Activated CD4-positive, alpha-beta T cell treated with anti-CD3 and anti-CD28 coated beads for 36 hours (primary cell): Measurements from ENCODE around the gene ALKBH8. TPM values are rescaled to one million over a fixed set of nuclear protein-coding genes. Genes with fewer than 3 reads are reported as not detected.
"Not testable (repeated sequence)": the region's sequence is repeated elsewhere in the genome, so short reads cannot be mapped to it uniquely, and the experiment has no call there.

Source experiments
- ATAC-seq: fragments of 200-7000 bp; cut with Tn5 transposase; one replicate; pipeline ENCODE4 v1.10.0; 2021; ENCODE audit warnings: mild to moderate bottlenecking, moderate library complexity
- CTCF ChIA-PET: fragments of 350-600 bp; sonication (Branson Sonifier 250); formaldehyde crosslinking; loops from one replicate; lab custom pipeline; 2021; ENCODE audit warnings: antibody characterized with exemption; lab: Charles Lee
- POLR2A ChIA-PET: fragments of 350-600 bp; sonication (Branson Sonifier 250); formaldehyde crosslinking; loops from one replicate; lab custom pipeline; 2021; ENCODE audit warnings: antibody characterized with exemption, inconsistent platforms; lab: Charles Lee
- DNase-seq: peaks from one replicate; pipeline ENCODE4 v3.0.0-alpha.2; 2020
- H3K27ac Mint-ChIP-seq: one replicate; pipeline ENCODE4 v1.8.0; 2021; ENCODE audit warnings: mixed read lengths
- H3K27me3 Mint-ChIP-seq: one replicate; pipeline ENCODE4 v1.8.0; 2021; ENCODE audit warnings: mixed read lengths
- H3K36me3 Mint-ChIP-seq: one replicate; pipeline ENCODE4 v1.8.0; 2021; ENCODE audit warnings: low read depth, mixed read lengths
- H3K4me1 Mint-ChIP-seq: one replicate; pipeline ENCODE4 v1.8.0; 2021; ENCODE audit warnings: mixed read lengths
- H3K4me3 Mint-ChIP-seq: one replicate; pipeline ENCODE4 v1.8.0; 2021; ENCODE audit warnings: mild to moderate bottlenecking, moderate library complexity, mixed read lengths
- H3K9me3 Mint-ChIP-seq: one replicate; pipeline ENCODE4 v1.8.0; 2021; ENCODE audit warnings: low read depth, mixed read lengths
- intact Hi-C, 2 experiments: fragments of 100-400 bp; cut with DNase I in 1 of 2; cut with micrococcal nuclease in 1 of 2; formaldehyde crosslinking; loops; one replicate each; pipeline versions ENCODE4 v1.14.2 to v1.15.1; 2022 to 2024; cut with DNase I, micrococcal nuclease
- total RNA-seq, 2 experiments: library from RNA; stranded (reverse); gene quantifications; one replicate each; pipeline ENCODE4 v1.2.3, GENCODE V29; 2021

ALKBH8 gene
- total RNA-seq, 2 experiments from 2014 or later = 11.4 to 12.6 TPM

DNA sequence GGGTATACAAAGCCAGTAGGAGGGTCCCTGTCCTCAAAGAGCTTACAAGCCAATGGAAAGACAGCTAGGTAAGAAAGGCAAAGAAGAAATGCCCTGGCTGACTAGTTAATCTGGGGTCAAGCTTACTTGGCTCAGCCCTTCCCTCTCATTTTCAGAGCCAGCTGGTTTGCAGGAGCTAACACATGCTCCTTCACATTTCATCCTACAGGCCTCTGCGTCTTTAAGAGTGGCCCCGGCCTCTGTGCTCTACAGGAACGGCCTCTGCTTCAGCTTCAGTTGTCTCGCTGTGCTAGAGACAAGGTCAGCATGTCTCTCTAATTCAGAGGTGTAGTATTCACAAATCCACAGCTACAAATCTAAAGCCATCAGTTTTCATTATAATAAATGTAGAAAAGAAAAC, 15.2 kb downstream of the ALKBH8 start:
- Mint-ChIP-seq H3K36me3 (peaks cover 31% of the 10 kb centered on the region), H3K4me3 (no peak overlapping the region), H3K9me3 (no peaks in the 10 kb centered on the region), H3K27me3 (no peaks in the 10 kb centered on the region), H3K4me1 (peaks cover 4% of the 10 kb centered on the region), H3K27ac (no peak overlapping the region)
- ChIA-PET CTCF (interaction anchor here (0.6 to 4.4 kb wide), 7 partner anchors 10 to 247 kb away, joined by 3 to 46 read pairs (median 4); no protein-coding TSS in a partner anchor), POLR2A (no interaction called here)
- intact Hi-C loops = no loop called here
- ATAC-seq = no peak
- DNase-seq = no peak

- H3K4me3 Mint-ChIP-seq = no peak overlapping the region
- ChIA-PET POLR2A (interaction anchor here (0.6 kb wide), 1 partner anchor 247 kb away, joined by 3 read pairs; no protein-coding TSS in a partner anchor), CTCF (interaction anchor here (1.1 to 4.4 kb wide), 12 partner anchors 10 to 248 kb away, joined by 3 to 46 read pairs (median 5); no protein-coding TSS in a partner anchor)
- H3K36me3 Mint-ChIP-seq = peaks cover 31% of the 10 kb centered on the region
- H3K9me3 Mint-ChIP-seq = no peaks in the 10 kb centered on the region
- no peaks in the 10 kb centered on the region for H3K27me3 Mint-ChIP-seq
- DNase-seq (no peak), ATAC-seq (no peak)
- H3K27ac Mint-ChIP-seq = no peak overlapping the region
- H3K4me1 Mint-ChIP-seq = peaks cover 8% of the 10 kb centered on the region
- intact Hi-C loops = loop anchor here (1.0 to 5.0 kb wide), 4 partner anchors 26 to 221 kb away; partner anchors contain the start of gene ELMOD1 (in 1 of the 2)
Observed at GRCh38 chr11:107549954-107550285, 15.6 kb downstream of the ALKBH8 start.

GRCh38 chr11:107549253-107549953, 16.1 kb downstream of the ALKBH8 start:
- Mint-ChIP-seq H3K4me3 (no peak overlapping the region), H3K36me3 (peaks cover 35% of the 10 kb centered on the region), H3K9me3 (no peaks in the 10 kb centered on the region), H3K4me1 (peaks cover 11% of the 10 kb centered on the region), H3K27ac (no peak overlapping the region), H3K27me3 (no peaks in the 10 kb centered on the region)
- CTCF ChIA-PET = interaction anchor here (0.6 to 4.4 kb wide), 22 partner anchors 8 to 248 kb away, joined by 3 to 46 read pairs (median 4); partner anchors contain the start of gene ALKBH8
- ATAC-seq = peak; percentile 65
- DNase-seq = peak; percentile 45
- POLR2A ChIA-PET = interaction anchor here (0.6 kb wide), 1 partner anchor 248 kb away, joined by 3 read pairs; no protein-coding TSS in a partner anchor
- intact Hi-C loops = loop anchor here (1.0 to 5.0 kb wide), 4 partner anchors 27 to 222 kb away; partner anchors contain the start of gene ELMOD1 (in 1 of the 2)

- no peak overlapping the region for H3K4me3 Mint-ChIP-seq
- H3K27me3 Mint-ChIP-seq = no peaks in the 10 kb centered on the region
- intact Hi-C loops = loop anchor here in 1 of 2 experiments (5.0 kb wide), 1 partner anchor 44 kb away; the partner anchor contains the start of gene ELMOD1
- POLR2A ChIA-PET = no interaction called here
- H3K36me3 Mint-ChIP-seq = peaks cover 35% of the 10 kb centered on the region
- H3K9me3 Mint-ChIP-seq = no peaks in the 10 kb centered on the region
- no peak for ATAC-seq
- CTCF ChIA-PET = interaction anchor here (0.7 to 4.4 kb wide), 16 partner anchors 7 to 246 kb away, joined by 3 to 46 read pairs (median 4); no protein-coding TSS in a partner anchor
- no peak for DNase-seq
- H3K4me1 Mint-ChIP-seq = peaks cover 11% of the 10 kb centered on the region
- H3K27ac Mint-ChIP-seq = no peak overlapping the region
Observed at GRCh38 chr11:107547961-107548360, 17.6 kb downstream of the ALKBH8 start.

DNA sequence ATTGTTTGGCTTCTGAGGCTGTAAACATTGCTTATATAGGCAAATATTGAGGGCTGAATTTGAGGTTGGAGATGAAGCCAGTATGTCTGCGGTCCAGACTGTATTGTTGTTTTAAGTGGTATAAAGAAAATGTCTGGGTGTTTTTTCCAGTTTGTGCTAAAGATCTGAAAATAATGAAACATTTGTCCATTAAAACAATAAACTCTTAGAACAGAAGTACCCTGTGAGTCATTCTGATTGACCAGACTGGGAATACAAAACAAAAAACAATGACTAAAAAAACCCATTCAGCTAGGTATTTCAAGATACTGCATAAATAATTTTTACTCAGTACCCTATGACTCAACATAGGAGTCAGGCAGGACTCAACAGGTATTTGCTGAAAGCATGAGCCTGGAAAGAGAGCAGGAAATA, 20.4 kb downstream of the ALKBH8 start:
- ATAC-seq (peak; percentile 69), DNase-seq (no peak)
- ChIA-PET POLR2A (interaction anchor here (0.7 kb wide), 1 partner anchor 9 kb away, joined by 3 read pairs; no protein-coding TSS in a partner anchor), CTCF (interaction anchor here (1.6 to 2.6 kb wide), 3 partner anchors 8 to 234 kb away, joined by 3 to 13 read pairs (median 4); no protein-coding TSS in a partner anchor)
- Mint-ChIP-seq H3K4me3 (no peak overlapping the region), H3K36me3 (peaks cover 28% of the 10 kb centered on the region), H3K9me3 (no peaks in the 10 kb centered on the region), H3K27me3 (no peaks in the 10 kb centered on the region), H3K27ac (no peak overlapping the region), H3K4me1 (peaks cover 11% of the 10 kb centered on the region)
- intact Hi-C loops = loop anchor here in 1 of 2 experiments (5.0 kb wide), 1 partner anchor 47 kb away; the partner anchor contains the start of gene ELMOD1

GRCh38 chr11:107538821-107539220, 26.7 kb downstream of the ALKBH8 start:
- Mint-ChIP-seq H3K36me3 (peaks cover 33% of the 10 kb centered on the region), H3K4me3 (no peak overlapping the region), H3K27me3 (no peaks in the 10 kb centered on the region), H3K4me1 (no peaks in the 10 kb centered on the region), H3K27ac (no peak overlapping the region), H3K9me3 (no peaks in the 10 kb centered on the region)
- ChIA-PET POLR2A (interaction anchor here (0.6 kb wide), 1 partner anchor 81 kb away, joined by 3 read pairs; the partner anchor contains the start of gene CWF19L2), CTCF (interaction anchor here (1.9 kb wide), 1 partner anchor 10 kb away, joined by 8 read pairs; no protein-coding TSS in a partner anchor)
- intact Hi-C loops = no loop called here
- ATAC-seq = no peak
- DNase-seq = no peak

DNA sequence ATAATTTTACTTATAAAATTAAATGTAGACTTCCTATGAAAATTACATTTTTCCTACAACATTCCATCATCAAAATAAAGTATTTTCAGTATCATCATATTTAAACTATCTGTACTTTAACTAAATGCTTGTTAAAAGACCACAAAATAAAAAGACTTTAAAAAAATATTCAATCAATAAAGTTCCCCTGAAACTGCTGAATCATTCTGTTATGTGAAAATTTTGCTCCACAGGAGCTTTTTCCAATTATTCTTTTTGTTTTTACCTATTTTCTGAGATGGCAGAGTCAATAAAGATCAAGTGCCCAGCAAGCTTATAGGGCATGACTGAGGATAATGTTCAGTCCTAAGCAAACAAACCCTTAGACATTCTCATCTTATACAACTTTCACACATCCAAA, 27.3 kb downstream of the ALKBH8 start:
- Mint-ChIP-seq H3K4me1 (no peaks in the 10 kb centered on the region), H3K27ac (no peak overlapping the region), H3K27me3 (no peaks in the 10 kb centered on the region), H3K4me3 (no peak overlapping the region), H3K9me3 (no peaks in the 10 kb centered on the region), H3K36me3 (peaks cover 30% of the 10 kb centered on the region)
- intact Hi-C loops = no loop called here
- DNase-seq = no peak
- ATAC-seq = no peak
- POLR2A ChIA-PET = interaction anchor here (0.6 kb wide), 1 partner anchor 80 kb away, joined by 3 read pairs; the partner anchor contains the start of gene CWF19L2
- CTCF ChIA-PET = interaction anchor here (1.9 kb wide), 1 partner anchor 11 kb away, joined by 8 read pairs; no protein-coding TSS in a partner anchor

DNA sequence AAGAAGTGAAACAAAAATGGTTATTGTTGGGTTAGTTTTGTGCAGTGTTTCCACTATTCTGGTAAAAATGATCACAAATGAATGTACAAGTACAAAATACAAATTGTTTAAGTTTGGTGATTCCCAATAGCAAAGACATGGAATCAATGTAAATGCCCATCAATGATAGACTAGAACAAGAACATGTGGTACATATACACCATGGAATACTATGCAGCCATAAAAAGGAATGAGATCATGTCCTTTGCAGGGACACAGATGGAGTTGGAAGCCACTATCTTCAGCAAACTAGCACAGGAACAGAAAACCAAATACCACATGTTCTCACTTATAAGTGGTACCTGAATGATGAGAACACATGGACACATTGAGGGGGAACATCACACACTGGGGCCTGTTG, 28.4 kb downstream of the ALKBH8 start:
- intact Hi-C loops, H3K4me3 Mint-ChIP-seq, H3K27ac Mint-ChIP-seq, DNase-seq, H3K4me1 Mint-ChIP-seq, CTCF ChIA-PET, H3K27me3 Mint-ChIP-seq, H3K9me3 Mint-ChIP-seq, POLR2A ChIA-PET, ATAC-seq: not testable (repeated sequence)
- H3K36me3 Mint-ChIP-seq = peaks cover 34% of the 10 kb centered on the region

DNA sequence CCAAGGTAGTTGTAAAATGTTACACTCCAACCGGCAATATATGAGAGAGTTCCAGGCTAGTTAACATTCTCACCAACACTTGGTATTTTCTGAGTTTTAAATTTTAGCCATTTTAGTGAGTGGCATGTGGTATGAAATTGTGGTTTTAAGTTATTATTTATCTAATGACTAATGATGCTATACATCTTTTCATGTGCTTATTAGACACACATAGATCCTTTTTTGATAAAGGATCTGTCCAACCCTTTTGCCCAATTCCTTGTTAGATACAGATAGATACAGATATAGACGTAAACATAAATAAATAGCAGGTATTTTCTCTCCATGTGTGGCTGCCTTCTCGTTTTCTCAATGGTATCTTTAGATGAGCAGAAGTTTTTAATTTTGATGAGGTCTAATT, 39.3 kb downstream of the ALKBH8 start:
- H3K27ac Mint-ChIP-seq = no peak overlapping the region
- no peak for DNase-seq

GRCh38 chr11:107508858-107509244, 56.7 kb downstream of the ALKBH8 start:
- Mint-ChIP-seq H3K4me3 (no peak overlapping the region), H3K27me3 (no peaks in the 10 kb centered on the region), H3K36me3 (peaks cover 34% of the 10 kb centered on the region), H3K4me1 (no peaks in the 10 kb centered on the region), H3K27ac (no peak overlapping the region), H3K9me3 (no peaks in the 10 kb centered on the region)
- intact Hi-C loops = no loop called here
- POLR2A ChIA-PET = no interaction called here
- DNase-seq (no peak), ATAC-seq (no peak)
- CTCF ChIA-PET = no interaction called here

More for the DNA sequence above, 39.3 kb downstream of the ALKBH8 start:
- ChIA-PET POLR2A (no interaction called here), CTCF (interaction anchor here (0.7 kb wide), 1 partner anchor 98 kb away, joined by 4 read pairs; no protein-coding TSS in a partner anchor)
- peaks cover 34% of the 10 kb centered on the region for H3K36me3 Mint-ChIP-seq
- no peaks in the 10 kb centered on the region for H3K27me3 Mint-ChIP-seq
- no peak for ATAC-seq
- H3K4me1 Mint-ChIP-seq = no peaks in the 10 kb centered on the region
- intact Hi-C loops = no loop called here
- no peak overlapping the region for H3K4me3 Mint-ChIP-seq
- no peaks in the 10 kb centered on the region for H3K9me3 Mint-ChIP-seq

DNA sequence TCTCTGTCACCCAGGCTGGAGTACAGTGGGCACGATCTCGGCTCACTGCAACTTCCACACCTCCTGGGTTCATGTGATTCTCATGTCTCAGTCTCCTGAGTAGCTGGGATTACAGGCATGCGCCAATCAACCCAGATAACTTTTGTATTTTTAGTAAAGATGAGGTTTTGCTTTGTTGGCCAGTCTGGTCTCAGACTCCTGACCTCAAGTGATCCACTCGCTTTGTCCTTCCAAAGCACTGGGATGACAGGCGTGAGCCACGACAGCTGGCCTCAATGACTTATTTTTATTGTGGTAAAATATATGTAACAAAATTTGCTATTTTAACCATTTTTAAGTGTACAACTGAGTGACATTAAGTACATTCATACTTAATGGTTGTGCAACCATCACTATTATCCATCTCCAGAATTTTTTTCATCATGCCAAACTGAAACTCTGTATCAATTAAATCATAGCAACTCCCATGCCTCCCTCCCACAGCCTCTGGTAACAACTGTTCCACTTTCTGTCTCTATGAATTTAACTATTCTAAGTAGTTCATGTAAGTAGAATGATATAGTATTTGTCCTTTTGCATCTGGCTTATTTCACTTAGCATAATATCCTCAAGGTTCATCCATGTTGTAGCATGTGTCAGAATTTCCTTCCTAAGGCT, 57.2 kb downstream of the ALKBH8 start:
- CTCF ChIA-PET = no interaction called here
- intact Hi-C loops = no loop called here
- Mint-ChIP-seq H3K36me3 (peaks cover 37% of the 10 kb centered on the region), H3K27me3 (no peaks in the 10 kb centered on the region), H3K9me3 (no peaks in the 10 kb centered on the region), H3K4me3 (no peak overlapping the region), H3K4me1 (no peaks in the 10 kb centered on the region), H3K27ac (no peak overlapping the region)
- POLR2A ChIA-PET = no interaction called here
- no peak for DNase-seq
- ATAC-seq = no peak
